Measurements from ENCODE around the gene ZNF512B. TPM values are rescaled to one million over a fixed set of nuclear protein-coding genes. Genes with fewer than 3 reads are reported as not detected.
"Not testable (repeated sequence)": the region's sequence is repeated elsewhere in the genome, so short reads cannot be mapped to it uniquely, and the experiment has no call there.

Gene ZNF512B
- total and polyA plus RNA-seq, 8 donors, result 3.5 to 12.1 (median 8.2) TPM

DNA sequence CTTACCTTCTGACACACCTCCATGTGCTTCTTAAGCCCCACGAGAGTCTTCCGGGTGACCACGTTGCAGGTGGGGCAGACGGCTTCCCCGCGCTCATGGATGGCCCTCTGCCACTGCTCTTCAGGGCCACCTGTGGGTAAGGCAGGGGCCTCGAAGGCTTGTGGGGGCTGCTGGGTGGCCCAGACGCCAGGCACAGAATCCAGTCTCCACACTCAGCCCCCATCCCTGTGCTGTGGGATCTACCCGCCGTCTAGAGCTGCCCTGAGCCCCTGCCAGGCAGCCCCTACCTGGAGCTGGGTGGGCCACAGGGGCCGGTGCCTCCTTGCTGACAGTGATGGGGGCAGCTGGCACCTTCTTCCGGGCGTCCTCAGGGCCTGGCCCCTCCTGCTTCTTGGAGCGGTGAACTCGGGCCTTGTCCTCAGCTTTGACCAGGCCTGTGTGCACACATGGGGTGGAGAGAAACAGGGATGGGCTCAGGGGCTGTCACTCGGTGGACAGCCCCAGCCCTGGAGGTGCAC, 5.9 kb downstream of the ZNF512B start:
- H3K27me3 ChIP-seq, result no peaks in the 10 kb centered on the region
- H3K27ac ChIP-seq, result no peak overlapping the region
- peaks cover 4 to 11% (median 7%) of the 10 kb centered on the region in 4 donors for H3K4me1 ChIP-seq
- 91 to 100% (median 95%) methylated on average over 5 to 16 of the region's 16 CpGs for WGBS, 5 donors
- TF ChIP-seq POLR2AphosphoS5 (IDR thresholded peaks at IDR 0.05) (no peak), EP300 (IDR thresholded peaks at IDR 0.05) (no peak), POLR2A (IDR thresholded peaks at IDR 0.05) (no peak)
- TF ChIP-seq, protein P1, sequence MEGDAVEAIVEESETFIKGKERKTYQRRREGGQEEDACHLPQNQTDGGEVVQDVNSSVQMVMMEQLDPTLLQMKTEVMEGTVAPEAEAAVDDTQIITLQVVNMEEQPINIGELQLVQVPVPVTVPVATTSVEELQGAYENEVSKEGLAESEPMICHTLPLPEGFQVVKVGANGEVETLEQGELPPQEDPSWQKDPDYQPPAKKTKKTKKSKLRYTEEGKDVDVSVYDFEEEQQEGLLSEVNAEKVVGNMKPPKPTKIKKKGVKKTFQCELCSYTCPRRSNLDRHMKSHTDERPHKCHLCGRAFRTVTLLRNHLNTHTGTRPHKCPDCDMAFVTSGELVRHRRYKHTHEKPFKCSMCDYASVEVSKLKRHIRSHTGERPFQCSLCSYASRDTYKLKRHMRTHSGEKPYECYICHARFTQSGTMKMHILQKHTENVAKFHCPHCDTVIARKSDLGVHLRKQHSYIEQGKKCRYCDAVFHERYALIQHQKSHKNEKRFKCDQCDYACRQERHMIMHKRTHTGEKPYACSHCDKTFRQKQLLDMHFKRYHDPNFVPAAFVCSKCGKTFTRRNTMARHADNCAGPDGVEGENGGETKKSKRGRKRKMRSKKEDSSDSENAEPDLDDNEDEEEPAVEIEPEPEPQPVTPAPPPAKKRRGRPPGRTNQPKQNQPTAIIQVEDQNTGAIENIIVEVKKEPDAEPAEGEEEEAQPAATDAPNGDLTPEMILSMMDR (IDR thresholded peaks at IDR 0.05), result no peak
- H3K36me3 ChIP-seq, result peaks cover 30 to 81% (median 76%) of the 10 kb centered on the region in 4 donors
- DNase-seq, result peak in 1 of 2 donors; percentile 2
- peaks cover 0 to 15% (median 1%) of the 10 kb centered on the region in 4 donors for H3K9me3 ChIP-seq
- H3K4me3 ChIP-seq, result no peak overlapping the region
- intact Hi-C loops (cut with DNase I; ENCODE audit: low total_unique reads), result no loop called here

- peak in 1 of 2 donors; percentile 4 for DNase-seq
- H3K36me3 ChIP-seq, result peaks cover 30 to 86% (median 81%) of the 10 kb centered on the region in 4 donors
- peaks cover 0 to 15% (median 1%) of the 10 kb centered on the region in 4 donors for H3K9me3 ChIP-seq
- WGBS, 5 donors, result 89 to 98% (median 93%) methylated on average over 22 to 27 of the region's 27 CpGs
- no peaks in the 10 kb centered on the region for H3K27me3 ChIP-seq
- TF ChIP-seq POLR2A (IDR thresholded peaks at IDR 0.05) (no peak), POLR2AphosphoS5 (IDR thresholded peaks at IDR 0.05) (no peak), EP300 (IDR thresholded peaks at IDR 0.05) (no peak)
- TF ChIP-seq, protein P1 (IDR thresholded peaks at IDR 0.05), result no peak
- H3K4me1 ChIP-seq, result peaks cover 0 to 8% (median 2%) of the 10 kb centered on the region in 4 donors
- no peak overlapping the region for H3K4me3 ChIP-seq
- intact Hi-C loops (cut with DNase I; ENCODE audit: low total_unique reads), result no loop called here
- no peak overlapping the region for H3K27ac ChIP-seq
Observed at GRCh38 chr20:63963348-63963741, 6.4 kb downstream of the ZNF512B start.

- DNase-seq, result peak in 1 of 2 donors; percentile 2
- Histone ChIP-seq H3K27ac (no peak overlapping the region), H3K4me3 (no peak overlapping the region), H3K9me3 (peaks cover 0 to 15% (median 1%) of the 10 kb centered on the region in 4 donors), H3K27me3 (no peaks in the 10 kb centered on the region), H3K4me1 (peaks cover under 1 to 9% (median 6%) of the 10 kb centered on the region in 4 donors), H3K36me3 (peaks cover 30 to 83% (median 79%) of the 10 kb centered on the region in 4 donors)
- intact Hi-C loops (cut with DNase I; ENCODE audit: low total_unique reads), result no loop called here
- TF ChIP-seq POLR2A (IDR thresholded peaks at IDR 0.05) (no peak), EP300 (IDR thresholded peaks at IDR 0.05) (no peak), POLR2AphosphoS5 (IDR thresholded peaks at IDR 0.05) (no peak)
- TF ChIP-seq, protein P1 (IDR thresholded peaks at IDR 0.05), result no peak
- 94 to 96% (median 95%) methylated on average over 37 to 61 of the region's 61 CpGs for WGBS, 5 donors
Observed at GRCh38 chr20:63962426-63963347, 7.0 kb downstream of the ZNF512B start.

- WGBS, 5 donors, result 87 to 93% (median 92%) methylated on average over 25 to 26 of the region's 26 CpGs
- Histone ChIP-seq H3K36me3 (peaks cover 30 to 74% (median 72%) of the 10 kb centered on the region in 4 donors), H3K9me3 (peaks cover 0 to 14% (median 1%) of the 10 kb centered on the region in 4 donors), H3K27me3 (no peaks in the 10 kb centered on the region), H3K4me1 (peaks cover 9 to 17% (median 14%) of the 10 kb centered on the region in 4 donors), H3K4me3 (no peak overlapping the region), H3K27ac (no peak overlapping the region)
- TF ChIP-seq POLR2AphosphoS5 (IDR thresholded peaks at IDR 0.05) (no peak), POLR2A (IDR thresholded peaks at IDR 0.05) (no peak), EP300 (IDR thresholded peaks at IDR 0.05) (no peak)
- TF ChIP-seq, protein P1 (IDR thresholded peaks at IDR 0.05), result no peak
- intact Hi-C loops (cut with DNase I; ENCODE audit: low total_unique reads), result no loop called here
- DNase-seq, result no peak
Observed at GRCh38 chr20:63961664-63962425, 7.9 kb downstream of the ZNF512B start.

DNA sequence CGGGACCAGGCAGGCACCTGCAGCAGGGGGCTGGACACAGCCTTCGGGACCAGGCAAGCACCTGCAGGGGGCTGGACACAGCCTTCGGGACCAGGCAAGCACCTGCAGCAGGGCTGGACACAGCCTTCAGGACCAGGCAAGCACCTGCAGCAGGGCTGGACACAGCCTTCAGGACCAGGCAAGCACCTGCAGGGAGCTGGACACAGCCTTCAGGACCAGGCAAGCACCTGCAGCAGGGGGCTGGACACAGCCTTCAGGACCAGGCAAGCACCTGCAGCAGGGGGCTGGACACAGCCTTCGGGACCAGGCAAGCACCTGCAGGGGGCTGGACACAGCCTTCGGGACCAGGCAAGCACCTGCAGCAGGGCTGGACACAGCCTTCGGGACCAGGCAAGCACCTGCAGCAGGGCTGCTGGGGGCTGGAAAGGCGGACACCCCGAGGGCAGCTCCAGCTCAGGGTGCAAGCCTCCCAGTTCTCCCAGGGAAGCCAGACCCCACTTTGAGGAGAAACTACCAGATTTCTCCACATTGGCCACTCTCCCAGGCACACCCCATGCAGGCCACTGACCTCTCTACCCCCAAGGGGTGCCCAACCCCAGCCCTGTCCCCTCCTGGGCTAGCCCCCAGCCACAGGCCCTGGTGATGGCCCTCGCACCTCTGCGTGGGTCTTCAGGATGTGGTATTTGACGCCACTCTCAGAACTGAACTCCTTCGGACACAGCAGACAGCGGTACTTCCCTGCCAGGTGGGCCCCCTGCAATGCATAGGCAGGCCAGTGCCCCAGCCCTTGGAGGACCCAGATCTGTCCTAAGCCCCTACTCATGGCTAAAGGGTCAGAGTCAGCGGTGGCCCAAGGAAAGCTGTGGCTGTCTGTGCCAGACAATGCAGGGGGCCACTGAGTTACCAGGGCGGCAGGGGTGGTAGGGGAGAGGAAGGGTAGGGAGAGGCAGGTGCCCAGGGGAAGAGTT, 8.8 kb downstream of the ZNF512B start:
- WGBS, 5 donors, result 86 to 93% (median 90%) methylated on average over 5 to 15 of the region's 15 CpGs
- H3K27ac ChIP-seq; intact Hi-C loops (cut with DNase I; ENCODE audit: low total_unique reads); H3K27me3 ChIP-seq; H3K9me3 ChIP-seq; H3K4me3 ChIP-seq; DNase-seq: not testable (repeated sequence)
- Histone ChIP-seq H3K4me1 (peaks cover 12 to 20% (median 17%) of the 10 kb centered on the region in 4 donors), H3K36me3 (peaks cover 26 to 65% (median 64%) of the 10 kb centered on the region in 4 donors)
